NCI-H1694 (cell line): ENCODE results near the gene WTIP.
"Not testable (repeated sequence)": the region's sequence is repeated elsewhere in the genome, so short reads cannot be mapped to it uniquely, and the experiment has no call there.

ENCODE experiments used
- DNase-seq: peaks from one replicate; lab custom pipeline; 2025; lab: John Stamatoyannopoulos, UW

Gene WTIP

GRCh38 chr19:34478496-34478895, 3.1 kb upstream of the WTIP start:
- DNase-seq = not testable (repeated sequence)

- DNase-seq = no peak
Measured at GRCh38 chr19:34479396-34479795, 2.2 kb upstream of the WTIP start.

GRCh38 chr19:34480491-34480890, 1.1 kb upstream of the WTIP start:
- DNase-seq = no peak

DNA sequence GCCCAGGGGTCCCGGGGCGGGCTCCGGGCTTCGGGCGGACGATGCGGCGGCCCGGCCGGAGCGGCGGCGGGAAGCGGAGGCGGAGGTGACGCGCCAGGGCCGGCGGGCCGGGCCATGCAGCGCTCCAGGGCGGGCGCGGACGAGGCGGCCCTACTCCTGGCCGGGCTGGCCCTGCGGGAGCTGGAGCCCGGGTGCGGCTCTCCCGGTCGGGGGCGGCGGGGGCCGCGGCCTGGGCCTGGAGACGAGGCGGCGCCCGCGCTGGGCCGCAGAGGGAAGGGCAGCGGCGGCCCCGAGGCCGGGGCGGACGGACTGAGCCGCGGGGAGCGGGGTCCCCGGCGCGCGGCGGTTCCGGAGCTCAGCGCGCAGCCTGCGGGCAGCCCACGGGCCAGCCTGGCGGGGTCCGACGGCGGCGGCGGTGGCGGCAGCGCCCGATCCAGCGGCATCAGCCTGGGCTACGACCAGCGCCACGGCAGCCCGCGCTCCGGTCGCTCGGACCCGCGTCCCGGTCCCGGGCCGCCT, 362 bp downstream of the WTIP start:
- DNase-seq = no peak

DNA sequence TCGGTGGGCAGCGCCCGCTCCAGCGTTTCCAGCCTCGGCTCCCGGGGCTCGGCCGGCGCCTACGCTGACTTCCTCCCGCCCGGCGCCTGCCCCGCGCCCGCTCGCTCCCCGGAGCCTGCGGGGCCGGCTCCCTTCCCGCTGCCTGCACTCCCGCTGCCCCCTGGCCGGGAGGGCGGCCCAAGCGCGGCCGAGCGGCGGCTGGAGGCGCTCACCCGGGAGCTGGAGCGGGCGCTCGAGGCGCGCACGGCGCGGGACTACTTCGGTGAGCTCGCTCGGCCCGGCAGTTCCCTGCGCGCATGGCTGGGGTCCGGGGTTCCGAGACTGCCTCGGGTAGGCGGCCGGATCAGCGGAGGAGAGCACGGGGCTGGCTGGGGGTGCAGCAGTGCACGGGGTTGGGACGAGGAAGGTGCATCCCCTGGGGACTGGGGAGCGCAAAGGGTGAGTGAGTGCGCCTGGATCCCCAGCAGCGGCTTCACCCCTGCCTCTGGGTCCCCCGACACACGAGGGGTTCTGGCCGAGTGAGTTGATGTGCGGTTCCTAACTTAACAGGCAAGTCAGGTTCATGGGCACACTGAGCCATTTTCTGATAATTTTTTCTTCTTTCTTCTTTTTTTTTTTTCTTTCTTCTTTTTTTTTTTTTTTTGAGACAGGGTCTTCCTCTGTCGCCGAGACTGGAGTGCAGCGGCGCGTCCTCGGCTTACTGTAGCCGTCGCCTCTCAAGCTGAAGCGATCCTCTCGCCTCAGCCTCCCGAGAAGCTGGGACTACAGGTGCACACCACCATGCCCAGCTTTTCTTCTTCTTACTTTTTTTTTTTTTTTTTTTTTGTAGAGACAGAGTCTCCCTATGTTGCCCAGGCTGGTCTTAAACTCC, 1.1 kb downstream of the WTIP start:
- DNase-seq = no peak

- no peak for DNase-seq
Measured at GRCh38 chr19:34484328-34484727, 2.8 kb downstream of the WTIP start.

DNA sequence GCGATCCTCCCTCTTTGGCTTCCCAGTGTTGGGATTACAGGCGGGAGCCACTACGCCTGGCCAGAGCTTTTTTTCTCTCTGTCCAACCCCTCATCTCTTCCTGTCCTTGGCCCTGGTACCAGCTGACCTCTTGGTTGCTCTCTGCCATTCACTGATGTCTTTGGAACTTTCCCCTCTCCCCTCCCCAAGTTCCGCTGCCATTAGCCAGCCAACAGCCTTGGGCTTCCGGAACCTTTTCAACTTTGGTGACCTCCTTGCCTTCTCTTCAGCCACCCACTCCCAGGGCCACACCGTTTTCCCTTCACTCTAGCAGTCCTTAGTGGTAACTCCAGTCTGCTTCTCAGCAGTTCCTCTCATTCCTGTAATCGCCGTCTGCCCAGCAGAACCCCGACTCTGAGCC, 4.3 kb downstream of the WTIP start:
- DNase-seq = no peak

DNA sequence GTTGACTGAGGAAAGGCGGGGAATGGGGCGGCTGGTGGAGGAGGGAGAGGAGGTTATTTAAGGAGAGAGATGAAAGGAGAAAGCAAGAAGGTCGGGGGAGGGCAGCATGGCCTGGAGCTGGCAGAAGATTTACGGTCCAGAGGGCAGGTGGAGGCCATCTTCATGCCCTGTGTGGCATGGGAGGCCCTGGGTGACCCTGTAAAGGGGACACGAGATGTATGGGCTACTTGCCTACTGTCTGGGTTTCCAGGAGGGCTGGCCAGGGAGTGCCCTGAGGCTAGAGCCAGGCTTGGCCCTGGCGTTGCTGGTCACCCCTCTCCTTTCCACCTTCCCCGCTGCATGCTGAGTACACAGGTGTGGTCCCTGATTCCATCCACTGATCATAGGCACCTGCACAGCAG, 6.1 kb downstream of the WTIP start:
- DNase-seq = no peak

DNA sequence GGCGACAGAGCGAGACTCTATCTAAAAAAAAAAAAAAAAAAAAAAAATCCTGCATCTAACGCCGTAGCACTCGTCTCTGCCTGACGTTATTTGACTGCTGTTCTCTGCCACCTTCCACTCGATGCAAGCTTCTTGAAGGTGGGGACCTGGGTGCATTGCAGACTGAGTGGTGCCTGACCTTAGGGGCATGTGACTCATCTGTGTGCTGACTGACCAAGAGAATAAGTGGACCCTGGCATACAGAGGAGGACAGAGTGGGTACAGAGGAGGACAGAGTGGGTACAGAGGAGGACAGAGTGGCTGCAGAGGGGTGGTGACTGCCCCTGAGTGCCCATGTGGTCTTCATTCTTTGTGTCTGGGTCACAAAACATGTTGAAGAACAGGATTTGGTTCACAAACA, 7.6 kb downstream of the WTIP start:
- DNase-seq = no peak

- no peak for DNase-seq
Measured at GRCh38 chr19:34490141-34490766, 8.7 kb downstream of the WTIP start.

GRCh38 chr19:34493038-34493648, 11.6 kb downstream of the WTIP start:
- no peak for DNase-seq

DNA sequence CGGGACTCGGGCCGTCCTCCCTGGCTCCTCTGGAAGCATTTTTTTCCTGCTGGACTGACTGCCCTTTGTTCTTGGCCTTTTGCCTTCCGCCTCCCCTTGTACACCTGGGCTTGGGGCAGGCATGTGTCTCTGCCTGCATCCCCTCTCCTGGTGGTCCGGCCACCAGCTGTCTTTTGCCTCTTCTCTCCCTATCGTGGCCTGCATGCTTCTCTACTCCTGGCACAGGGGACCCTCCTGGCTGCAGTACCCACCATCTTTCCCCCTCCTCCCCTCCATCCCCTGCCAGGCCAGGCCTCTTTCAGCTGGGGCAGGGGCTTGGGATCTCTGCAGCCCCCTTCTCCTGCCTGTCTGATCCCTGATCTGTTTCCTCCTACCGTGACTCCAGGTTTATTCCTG, 12.1 kb downstream of the WTIP start:
- no peak for DNase-seq

DNA sequence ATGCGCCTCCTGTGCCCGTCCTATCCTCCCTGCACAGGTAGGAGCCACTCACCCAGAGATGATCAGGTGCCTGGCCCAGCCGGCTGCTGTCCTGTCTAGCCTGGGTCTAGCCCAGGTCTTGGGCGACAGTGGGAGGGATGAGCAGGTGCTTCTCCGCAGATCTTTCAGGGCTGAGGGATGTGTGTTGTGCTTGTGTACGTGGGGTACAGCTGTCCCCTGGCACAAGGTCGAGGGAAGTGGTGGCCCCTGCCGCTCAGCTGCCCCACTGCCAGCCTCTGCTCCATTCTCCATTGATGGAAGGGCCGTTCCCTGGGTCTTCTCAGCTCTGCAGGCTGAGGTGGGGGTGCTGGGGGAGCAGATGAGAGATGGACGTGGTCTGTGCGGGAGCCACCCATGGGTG, 13.0 kb downstream of the WTIP start:
- DNase-seq = no peak

- DNase-seq = no peak
Measured at GRCh38 chr19:34495416-34495815, 13.9 kb downstream of the WTIP start.

- no peak for DNase-seq
Measured at GRCh38 chr19:34497112-34497805, 15.7 kb downstream of the WTIP start.

- DNase-seq = no peak
Measured at GRCh38 chr19:34499155-34499834, 17.7 kb downstream of the WTIP start.

DNA sequence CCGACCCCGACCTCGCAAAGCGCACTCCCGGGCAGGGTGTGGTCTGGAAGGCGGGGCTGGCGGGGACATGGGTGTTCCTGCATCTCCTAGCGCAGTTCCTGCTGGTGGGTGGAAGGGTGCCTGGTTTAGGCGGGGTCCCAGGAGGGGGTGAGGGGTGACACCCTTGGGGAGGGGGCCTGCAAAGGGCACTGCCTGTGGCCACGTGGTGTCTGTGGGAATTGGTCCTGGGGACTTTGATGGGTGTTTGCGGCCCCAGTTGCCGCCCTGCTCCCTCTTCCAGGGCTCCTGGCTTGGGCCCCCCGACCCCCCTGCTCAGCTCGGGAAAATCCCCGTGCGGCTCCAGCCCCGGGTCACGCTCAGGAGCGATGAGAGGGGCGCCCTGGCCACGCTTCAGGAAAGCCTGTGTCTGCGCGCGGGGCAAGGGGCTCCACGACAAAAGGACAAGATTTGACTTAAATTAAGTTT, 19.1 kb downstream of the WTIP start:
- no peak for DNase-seq

DNA sequence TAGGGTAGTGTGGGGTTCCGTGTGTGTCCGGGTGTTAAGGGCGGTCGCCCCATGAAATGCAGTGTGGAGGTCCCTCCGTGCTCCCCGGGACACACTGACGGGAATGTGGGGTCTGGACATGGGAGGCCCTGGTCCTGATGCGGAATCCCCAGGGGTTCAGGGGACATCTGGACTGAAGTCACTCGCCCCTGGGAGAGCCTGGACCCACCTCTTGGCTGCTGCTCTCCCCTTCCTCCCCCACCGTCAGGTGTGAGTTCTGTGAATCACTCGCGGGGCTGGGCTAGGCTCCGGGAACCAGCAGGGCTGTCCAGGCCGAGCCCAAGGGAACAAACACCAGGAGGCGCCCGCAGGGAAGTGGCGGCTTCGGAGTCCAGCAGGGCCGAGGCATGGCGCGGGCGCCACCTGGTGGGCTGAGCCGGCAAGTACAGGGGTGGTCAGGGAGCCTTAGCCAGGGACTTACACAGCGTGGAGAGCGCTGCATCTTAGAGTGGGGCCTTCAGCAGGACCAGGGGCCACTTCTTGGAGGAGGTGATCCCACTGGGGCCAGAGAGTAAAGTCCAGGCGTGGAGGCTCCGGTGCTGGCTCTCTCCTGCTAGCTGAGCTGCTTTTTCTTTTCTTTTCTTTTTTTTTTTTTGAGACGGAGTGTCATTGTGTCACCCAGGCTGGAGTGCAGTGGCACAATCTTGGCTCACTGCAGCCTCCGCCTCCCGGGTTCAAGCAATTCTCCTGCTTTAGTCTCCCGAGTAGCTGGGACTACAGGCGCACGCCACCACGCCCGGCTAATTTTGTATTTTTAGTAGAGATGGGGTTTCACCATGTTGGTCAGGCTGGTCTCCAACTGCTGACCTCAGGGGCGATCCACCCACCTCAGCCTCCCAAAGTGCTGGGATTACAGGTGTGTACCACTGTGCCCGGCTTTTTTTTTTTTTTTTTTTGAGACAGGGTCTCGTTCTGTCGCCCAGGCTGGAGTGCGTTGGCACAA, 20.1 kb downstream of the WTIP start:
- peak; percentile 82 for DNase-seq

DNA sequence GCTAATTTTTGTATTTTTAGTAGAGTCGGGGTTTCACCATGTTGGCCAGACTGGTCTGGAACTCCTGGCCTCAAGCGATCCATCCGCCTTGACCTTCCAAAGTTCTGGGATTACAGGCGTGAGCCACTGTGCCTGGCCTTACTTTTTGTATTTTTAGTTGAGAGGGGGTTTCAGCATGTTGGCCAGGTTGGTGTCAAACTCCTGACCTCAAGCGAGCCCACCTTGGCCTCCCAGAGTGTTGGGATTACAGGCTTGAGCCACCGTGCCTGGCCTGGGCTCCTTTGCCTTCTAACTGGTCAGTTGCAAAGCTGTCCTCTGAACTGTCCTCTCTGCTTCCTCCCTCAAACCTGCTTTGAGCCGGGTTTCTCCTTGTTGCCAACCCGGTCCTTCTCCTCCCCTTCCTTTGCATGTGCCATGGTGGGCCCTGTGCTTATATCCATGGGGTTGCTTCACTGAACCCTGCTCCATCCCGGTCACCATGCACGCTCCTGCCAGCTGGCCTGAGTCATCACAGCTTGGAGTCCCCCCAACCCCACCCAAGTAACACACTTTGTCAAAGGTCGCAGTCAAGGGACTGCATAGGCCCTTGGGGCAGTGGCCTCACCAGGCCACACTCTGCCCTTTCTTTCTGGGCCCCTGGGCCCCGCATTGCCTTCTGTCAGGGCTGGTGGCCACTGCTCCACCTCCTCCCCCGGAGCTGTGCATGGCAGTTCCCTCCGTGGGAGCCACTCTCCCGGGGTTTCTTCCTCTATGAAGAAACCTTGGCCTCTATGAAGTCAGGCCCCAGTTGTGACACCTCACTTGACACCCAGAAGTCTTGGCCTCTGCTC, 21.2 kb downstream of the WTIP start:
- DNase-seq = no peak
